BLaER1 (cell line): ENCODE measurements around the gene DKK3.

ENCODE experiments used
- H3K27ac ChIP-seq: shearing (Covaris generic); formaldehyde crosslinking; 2 replicates; pipeline ENCODE4 v1.8.1; 2022
- H3K27me3 ChIP-seq: shearing (Covaris generic); formaldehyde crosslinking; 2 replicates; pipeline ENCODE4 v1.8.1; 2022
- H3K36me3 ChIP-seq: shearing (Covaris generic); formaldehyde crosslinking; 2 replicates; pipeline ENCODE4 v1.8.1; 2022
- H3K4me1 ChIP-seq: shearing (Covaris generic); formaldehyde crosslinking; 2 replicates; pipeline ENCODE4 v1.8.1; 2022
- H3K4me2 ChIP-seq: shearing (Covaris generic); formaldehyde crosslinking; 2 replicates; pipeline ENCODE4 v1.8.1; 2022
- H3K4me3 ChIP-seq: shearing (Covaris generic); formaldehyde crosslinking; 2 replicates; pipeline ENCODE4 v1.8.1; 2022
- H3K9ac ChIP-seq: shearing (Covaris generic); formaldehyde crosslinking; 2 replicates; pipeline ENCODE4 v1.8.1; 2022
- H3K9me3 ChIP-seq: shearing (Covaris generic); formaldehyde crosslinking; 2 replicates; pipeline ENCODE4 v1.8.1; 2022
- H4K20me1 ChIP-seq: shearing (Covaris generic); formaldehyde crosslinking; 2 replicates; pipeline ENCODE4 v1.8.1; 2022
- Cebpa-rat ChIP-seq: shearing (Covaris generic); IDR thresholded peaks from 2 replicates; pipeline ENCODE4 v1.8.1; 2022

DKK3 gene

DNA sequence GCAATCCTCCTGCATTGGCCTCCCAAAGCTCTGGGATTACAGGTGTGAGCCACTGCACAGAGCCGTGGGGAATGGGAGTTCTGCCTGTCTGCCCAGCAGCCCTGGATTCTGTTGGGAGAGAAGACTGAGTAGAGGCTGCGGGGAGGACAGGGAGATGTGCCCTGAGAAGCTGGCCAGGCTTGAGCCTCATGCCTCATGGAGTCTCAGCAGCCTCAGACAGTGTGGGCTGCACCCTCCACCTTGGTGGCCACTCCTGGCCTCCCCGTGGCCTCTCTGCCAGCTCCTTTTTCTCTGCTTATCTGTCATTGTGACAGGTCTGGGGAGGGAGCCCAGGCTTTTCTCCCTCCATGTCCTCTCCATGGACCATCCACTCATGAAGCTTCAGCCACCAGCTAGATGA is 43.2 kb downstream of the DKK3 start:
- no peak overlapping the region for H3K27ac ChIP-seq
- H3K9ac ChIP-seq, result no peak overlapping the region

DNA sequence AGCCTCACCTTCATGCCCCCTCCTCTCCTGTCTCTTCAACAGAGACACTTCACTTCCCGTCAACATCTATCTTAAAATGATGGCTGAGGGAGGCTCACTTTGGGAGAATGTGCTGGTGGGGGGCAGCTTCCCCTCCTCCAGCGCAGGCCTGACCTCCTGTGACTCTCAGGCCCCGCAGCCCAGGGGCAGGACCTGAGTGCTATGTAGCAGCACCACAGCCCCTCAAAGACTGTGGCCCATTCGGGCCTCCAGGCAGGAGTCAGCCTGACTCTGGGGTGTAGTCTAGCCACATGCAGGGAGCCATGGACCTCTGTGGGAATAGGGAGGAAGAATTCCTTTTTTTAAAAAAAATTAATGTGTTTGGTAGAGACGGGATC is 43.7 kb downstream of the DKK3 start:
- Histone ChIP-seq H3K9me3 (no peaks in the 10 kb centered on the region), H3K9ac (no peak overlapping the region), H3K4me1 (peaks cover 17% of the 10 kb centered on the region), H3K4me2 (no peak overlapping the region), H3K27me3 (no peaks in the 10 kb centered on the region), H3K27ac (no peak overlapping the region), H3K36me3 (no peaks in the 10 kb centered on the region), H4K20me1 (no peaks in the 10 kb centered on the region), H3K4me3 (no peak overlapping the region)
- TF ChIP-seq Cebpa-rat, result no peak

More for the DNA sequence above, 43.2 kb downstream of the DKK3 start:
- peaks cover 12% of the 10 kb centered on the region for H3K4me1 ChIP-seq
- no peaks in the 10 kb centered on the region for H4K20me1 ChIP-seq
- no peak overlapping the region for H3K4me2 ChIP-seq
- no peak for TF ChIP-seq Cebpa-rat
- no peak overlapping the region for H3K4me3 ChIP-seq
- no peaks in the 10 kb centered on the region for H3K27me3 ChIP-seq
- H3K9me3 ChIP-seq, result no peaks in the 10 kb centered on the region
- H3K36me3 ChIP-seq, result no peaks in the 10 kb centered on the region

GRCh38 chr11:11963842-11964773 is 44.3 kb downstream of the DKK3 start:
- Histone ChIP-seq H3K27me3 (no peaks in the 10 kb centered on the region), H3K4me2 (no peak overlapping the region), H3K36me3 (0 out of 2 replicates have a peak, but pooled peaks cover under 1% of the 10 kb centered on the region), H3K4me1 (peaks cover 21% of the 10 kb centered on the region), H4K20me1 (no peaks in the 10 kb centered on the region), H3K27ac (no peak overlapping the region), H3K9me3 (no peaks in the 10 kb centered on the region), H3K9ac (no peak overlapping the region), H3K4me3 (no peak overlapping the region)
- no peak for TF ChIP-seq Cebpa-rat

- H3K9ac ChIP-seq, result no peak overlapping the region
- H3K27me3 ChIP-seq, result no peaks in the 10 kb centered on the region
- H3K4me3 ChIP-seq, result no peak overlapping the region
- H3K4me2 ChIP-seq, result no peak overlapping the region
- H3K4me1 ChIP-seq, result peaks cover 21% of the 10 kb centered on the region
- TF ChIP-seq Cebpa-rat, result no peak
- no peaks in the 10 kb centered on the region for H3K9me3 ChIP-seq
- H3K27ac ChIP-seq, result no peak overlapping the region
- peaks cover 9% of the 10 kb centered on the region for H3K36me3 ChIP-seq
- H4K20me1 ChIP-seq, result no peaks in the 10 kb centered on the region
Measured at GRCh38 chr11:11963067-11963466, 45.4 kb downstream of the DKK3 start.

- no peak overlapping the region for H3K9ac ChIP-seq
- no peaks in the 10 kb centered on the region for H4K20me1 ChIP-seq
- peaks cover 20% of the 10 kb centered on the region for H3K36me3 ChIP-seq
Measured at GRCh38 chr11:11961399-11962028, 46.9 kb downstream of the DKK3 start.

GRCh38 chr11:11960687-11961086 is 47.7 kb downstream of the DKK3 start:
- Histone ChIP-seq H3K9ac (no peak overlapping the region), H3K36me3 (peaks cover 29% of the 10 kb centered on the region), H3K4me3 (no peak overlapping the region), H3K27me3 (no peaks in the 10 kb centered on the region), H3K9me3 (no peaks in the 10 kb centered on the region), H4K20me1 (no peaks in the 10 kb centered on the region), H3K4me2 (peak overlapping the region; percentile 45), H3K27ac (no peak overlapping the region), H3K4me1 (peaks cover 21% of the 10 kb centered on the region)
- TF ChIP-seq Cebpa-rat, result no peak

More at GRCh38 chr11:11961399-11962028, 46.9 kb downstream of the DKK3 start:
- no peaks in the 10 kb centered on the region for H3K27me3 ChIP-seq
- no peak overlapping the region for H3K4me3 ChIP-seq
- H3K27ac ChIP-seq, result no peak overlapping the region
- peaks cover 21% of the 10 kb centered on the region for H3K4me1 ChIP-seq
- H3K9me3 ChIP-seq, result no peaks in the 10 kb centered on the region
- no peak overlapping the region for H3K4me2 ChIP-seq
- no peak for TF ChIP-seq Cebpa-rat

DNA sequence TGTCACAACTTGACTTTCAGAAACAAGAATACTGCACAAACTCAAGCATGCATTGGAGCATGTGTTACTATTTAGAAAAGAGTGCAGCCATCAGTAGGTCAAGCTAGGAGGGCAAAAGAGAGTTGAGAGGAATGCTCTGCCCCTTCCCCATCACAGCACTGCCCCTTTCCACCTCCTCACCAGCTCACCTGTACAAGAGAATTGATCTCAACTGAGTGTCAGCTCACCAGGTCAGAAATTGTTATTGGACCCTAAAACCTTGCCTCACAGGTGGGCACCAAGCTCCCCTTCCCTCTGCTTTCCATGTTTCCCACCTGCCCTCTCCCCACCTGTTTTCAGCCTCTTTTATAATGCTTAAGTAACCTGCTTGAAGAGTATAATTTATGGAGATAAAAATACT is 48.8 kb downstream of the DKK3 start:
- peaks cover 40% of the 10 kb centered on the region for H3K36me3 ChIP-seq
- peaks cover 21% of the 10 kb centered on the region for H3K4me1 ChIP-seq
- H3K27ac ChIP-seq, result no peak overlapping the region

DNA sequence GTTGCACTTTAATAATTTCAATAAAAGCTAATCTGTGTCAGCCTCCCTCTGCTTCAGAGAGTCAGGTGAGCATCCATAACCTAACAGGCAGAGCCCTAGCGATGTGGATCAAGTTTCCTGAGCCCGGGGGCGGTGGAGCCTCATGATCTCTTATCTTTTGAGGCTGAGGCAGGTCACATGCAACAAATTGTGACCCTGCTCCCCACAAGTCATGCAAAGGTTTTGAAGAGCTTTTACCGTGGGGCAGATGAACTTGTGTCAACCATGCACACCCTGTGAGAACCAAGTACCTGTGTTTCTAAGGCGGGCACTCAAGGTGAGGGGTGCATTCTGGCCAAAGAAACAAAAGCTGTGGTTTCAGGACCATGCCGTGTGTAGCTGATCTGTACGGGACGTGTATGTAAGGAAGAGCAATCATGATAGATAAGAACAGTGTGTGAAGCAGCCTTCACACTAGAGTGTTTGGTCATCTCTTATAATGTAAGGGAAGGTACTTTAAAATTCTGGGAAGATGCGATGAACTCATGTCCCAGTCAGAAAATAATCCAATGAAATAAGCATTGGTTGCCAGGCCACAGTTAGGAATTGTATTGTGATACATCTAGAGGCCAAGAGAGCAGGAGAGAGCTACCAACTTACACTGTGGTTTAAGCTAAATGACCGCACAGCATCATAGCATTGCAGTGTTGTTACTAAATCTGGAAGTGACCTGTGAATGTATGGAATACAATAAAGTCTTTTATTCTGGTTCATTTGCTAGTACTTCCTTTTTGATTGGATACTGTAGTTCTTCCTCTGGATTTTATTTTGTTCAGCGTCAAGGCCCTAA is 49.8 kb downstream of the DKK3 start:
- Histone ChIP-seq H4K20me1 (no peaks in the 10 kb centered on the region), H3K4me3 (no peak overlapping the region), H3K4me2 (no peak overlapping the region), H3K27me3 (no peaks in the 10 kb centered on the region), H3K9me3 (no peaks in the 10 kb centered on the region), H3K9ac (no peak overlapping the region), H3K36me3 (peaks cover 49% of the 10 kb centered on the region), H3K27ac (no peak overlapping the region), H3K4me1 (peaks cover 21% of the 10 kb centered on the region)
- no peak for TF ChIP-seq Cebpa-rat

More for the DNA sequence above, 48.8 kb downstream of the DKK3 start:
- Histone ChIP-seq H3K9ac (no peak overlapping the region), H4K20me1 (no peaks in the 10 kb centered on the region), H3K27me3 (no peaks in the 10 kb centered on the region), H3K4me3 (no peak overlapping the region), H3K9me3 (no peaks in the 10 kb centered on the region), H3K4me2 (no peak overlapping the region)
- no peak for TF ChIP-seq Cebpa-rat

DNA sequence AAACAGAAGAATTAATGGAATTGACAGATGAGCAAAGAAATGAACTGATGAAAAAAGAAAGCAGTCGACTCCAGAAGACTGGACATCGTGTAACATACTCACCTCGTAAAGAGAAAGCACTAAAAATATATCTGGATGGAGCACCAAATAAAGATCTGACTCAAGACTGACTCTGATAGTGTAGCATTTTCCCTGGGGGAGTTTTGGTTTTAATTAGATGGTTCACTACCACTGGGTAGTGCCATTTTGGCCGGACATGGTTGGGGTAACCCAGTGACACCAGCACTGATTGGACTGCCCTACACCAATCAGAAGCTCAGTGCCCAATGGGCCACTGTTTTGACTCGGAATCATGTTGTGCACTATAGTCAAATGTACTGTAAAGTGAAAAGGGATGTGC is 52.4 kb downstream of the DKK3 start:
- Histone ChIP-seq H3K36me3 (peaks cover 72% of the 10 kb centered on the region), H3K27ac (no peak overlapping the region), H3K4me3 (no peak overlapping the region), H3K9ac (no peak overlapping the region), H4K20me1 (no peaks in the 10 kb centered on the region), H3K27me3 (no peaks in the 10 kb centered on the region), H3K4me1 (peaks cover 17% of the 10 kb centered on the region), H3K9me3 (no peaks in the 10 kb centered on the region), H3K4me2 (no peak overlapping the region)
- TF ChIP-seq Cebpa-rat, result no peak

- Histone ChIP-seq H3K4me2 (no peak overlapping the region), H4K20me1 (no peaks in the 10 kb centered on the region), H3K27me3 (no peaks in the 10 kb centered on the region), H3K9ac (no peak overlapping the region), H3K9me3 (no peaks in the 10 kb centered on the region), H3K36me3 (peaks cover 87% of the 10 kb centered on the region), H3K4me1 (no peaks in the 10 kb centered on the region), H3K27ac (no peak overlapping the region), H3K4me3 (no peak overlapping the region)
- TF ChIP-seq Cebpa-rat, result no peak
Measured at GRCh38 chr11:11952036-11952435, 56.4 kb downstream of the DKK3 start.
